HUES64 (cell line): ENCODE measurements around the gene AIP.

Experiments
- H3K27ac ChIP-seq: 2 replicates; pipeline ENCODE4 v1.7.0; 2013; ENCODE audit warnings: low read depth, low read length, inconsistent platforms
- H3K27me3 ChIP-seq: 2 replicates; pipeline ENCODE4 v1.6.1; 2013; ENCODE audit warnings: mild to moderate bottlenecking, low read length; ENCODE audit not compliant: insufficient read depth
- H3K36me3 ChIP-seq: 2 replicates; pipeline ENCODE4 v1.6.1; 2013; ENCODE audit warnings: mild to moderate bottlenecking, low read length; ENCODE audit not compliant: insufficient read depth
- H3K4me1 ChIP-seq: 2 replicates; pipeline ENCODE4 v1.6.1; 2013; ENCODE audit warnings: mild to moderate bottlenecking, low read length, moderate library complexity; ENCODE audit not compliant: insufficient read depth
- H3K4me3 ChIP-seq: 2 replicates; pipeline ENCODE4 v1.5.1; 2013; ENCODE audit warnings: mild to moderate bottlenecking, low read length, moderate library complexity
- H3K9ac ChIP-seq: 2 replicates; pipeline ENCODE4 v1.6.1; 2013; ENCODE audit warnings: mild to moderate bottlenecking, low read depth, low read length
- H3K9me3 ChIP-seq: 2 replicates; pipeline ENCODE4 v1.6.1; 2013; ENCODE audit warnings: low read depth, low read length; ENCODE audit not compliant: insufficient read depth
- WGBS: fragments of 150-250, 120-280 bp; methylation state at CpG from one replicate; pipeline ENCODE4 v1.1.7; 2013; ENCODE audit warnings: missing lambda C conversion rate; 5-methylcytosine and 5-hydroxymethylcytosine counted together

AIP gene

DNA sequence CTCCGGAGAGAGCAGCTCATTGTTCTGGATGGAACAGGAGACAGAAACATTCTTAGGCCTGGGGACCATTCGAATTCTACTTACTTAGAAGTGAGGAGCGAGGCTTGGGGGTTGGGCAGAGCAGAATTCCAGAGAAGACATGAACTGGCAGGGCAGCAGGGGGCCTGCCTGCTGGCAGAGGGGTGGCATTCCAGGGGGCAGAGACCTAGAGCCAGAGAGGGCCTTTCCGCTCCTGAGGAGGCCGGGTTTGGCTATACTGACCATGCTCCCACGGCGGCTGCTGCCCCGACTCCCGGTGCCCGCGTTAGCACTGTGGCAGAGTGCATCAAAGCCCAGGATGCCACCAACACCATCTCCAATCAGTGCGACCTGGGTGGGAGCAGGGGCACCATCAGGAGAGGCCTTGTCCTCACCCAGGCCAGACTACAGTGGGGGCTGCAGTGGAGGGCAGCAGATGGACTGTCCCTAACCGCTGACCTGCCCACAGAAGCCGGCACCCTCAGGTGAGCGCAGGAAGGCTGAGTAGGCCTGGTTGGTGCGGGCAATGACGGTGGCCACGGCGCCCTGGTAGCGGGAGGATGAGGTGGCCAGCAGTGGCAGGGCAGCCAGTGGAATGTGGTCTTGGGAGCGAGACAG is 14.9 kb downstream of the AIP start:
- WGBS: 94% methylated on average over 21 of the region's 21 CpGs
- H3K4me1 ChIP-seq: no peaks in the 10 kb centered on the region
- H3K9ac ChIP-seq: no peak overlapping the region
- H3K27ac ChIP-seq: no peak overlapping the region
- no peaks in the 10 kb centered on the region for H3K9me3 ChIP-seq
- H3K4me3 ChIP-seq: no peak overlapping the region
- no peaks in the 10 kb centered on the region for H3K27me3 ChIP-seq
- peaks cover 17% of the 10 kb centered on the region for H3K36me3 ChIP-seq

DNA sequence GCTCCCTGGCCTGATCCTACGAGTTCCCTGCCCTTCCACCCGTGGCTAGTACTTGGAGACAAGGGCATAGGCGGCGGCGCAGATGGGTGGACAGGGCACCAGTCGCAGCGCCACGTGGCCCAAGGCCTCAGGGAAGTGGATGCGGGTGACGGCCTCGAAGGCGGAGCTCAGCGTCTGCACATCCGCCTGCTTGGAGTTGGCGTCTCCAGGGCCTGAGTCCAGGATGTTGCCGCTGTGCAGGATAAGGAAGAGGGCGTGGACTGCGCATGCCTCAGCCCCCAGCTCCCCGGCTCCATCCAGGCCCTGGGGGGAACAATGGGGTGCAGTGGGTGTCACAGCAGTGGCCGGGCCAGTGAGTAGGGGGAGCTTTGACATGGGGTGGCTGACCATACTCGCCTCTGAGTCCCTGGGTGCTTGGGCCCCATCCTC is 15.7 kb downstream of the AIP start:
- H3K27me3 ChIP-seq: peaks cover 7% of the 10 kb centered on the region
- H3K4me1 ChIP-seq: no peaks in the 10 kb centered on the region
- no peak overlapping the region for H3K27ac ChIP-seq
- H3K4me3 ChIP-seq: no peak overlapping the region
- H3K9ac ChIP-seq: no peak overlapping the region
- H3K36me3 ChIP-seq: peaks cover 16% of the 10 kb centered on the region
- H3K9me3 ChIP-seq: no peaks in the 10 kb centered on the region
- whole genome bisulfite sequencing: 91% methylated on average over 21 of the region's 21 CpGs

GRCh38 chr11:67499808-67500483 is 17.1 kb downstream of the AIP start:
- Histone ChIP-seq H3K4me3 (no peak overlapping the region), H3K9me3 (no peaks in the 10 kb centered on the region), H3K27me3 (peaks cover 11% of the 10 kb centered on the region), H3K36me3 (peaks cover 16% of the 10 kb centered on the region), H3K9ac (no peak overlapping the region), H3K27ac (no peak overlapping the region), H3K4me1 (no peaks in the 10 kb centered on the region)
- 93% methylated on average over 26 of the region's 26 CpGs for WGBS

GRCh38 chr11:67500484-67500821 is 17.6 kb downstream of the AIP start:
- H3K27me3 ChIP-seq: peaks cover 11% of the 10 kb centered on the region
- H3K4me1 ChIP-seq: peaks cover 1% of the 10 kb centered on the region; the same call in 1 of the 2 replicates
- H3K9ac ChIP-seq: no peak overlapping the region
- no peaks in the 10 kb centered on the region for H3K9me3 ChIP-seq
- H3K36me3 ChIP-seq: peaks cover 16% of the 10 kb centered on the region
- H3K27ac ChIP-seq: no peak overlapping the region
- 92% methylated on average over 1 of the region's 1 CpG for WGBS
- no peak overlapping the region for H3K4me3 ChIP-seq

- Histone ChIP-seq H3K36me3 (peaks cover 13% of the 10 kb centered on the region), H3K4me1 (peaks cover 6% of the 10 kb centered on the region; the same call in 1 of the 2 replicates), H3K27me3 (peaks cover 11% of the 10 kb centered on the region), H3K9ac (no peak overlapping the region), H3K9me3 (no peaks in the 10 kb centered on the region), H3K4me3 (no peak overlapping the region), H3K27ac (no peak overlapping the region)
- 92% methylated on average over 8 of the region's 9 CpGs for WGBS
These were observed 18.2 kb downstream of the AIP start for GRCh38 chr11:67500831-67501715.

DNA sequence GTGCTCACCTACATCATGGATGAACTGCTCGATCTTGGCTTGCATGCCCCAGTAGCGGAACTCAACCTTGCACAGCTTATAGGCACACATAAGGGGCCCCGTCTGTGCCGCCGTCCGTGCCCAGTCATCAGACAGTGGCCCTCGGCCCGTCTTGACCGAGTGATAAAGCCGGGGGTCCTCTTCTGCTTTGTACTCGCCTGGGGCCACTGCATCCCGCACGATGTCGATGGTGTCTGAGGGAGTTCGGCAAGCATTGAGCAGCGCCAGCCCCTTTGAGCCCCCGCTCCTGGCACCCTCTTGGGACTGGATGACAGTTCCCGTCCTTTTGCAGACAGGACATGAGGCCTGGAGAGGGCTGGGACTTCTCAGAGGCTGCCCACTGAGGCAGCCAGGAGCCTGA is 19.0 kb downstream of the AIP start:
- H3K9ac ChIP-seq: no peak overlapping the region
- H3K4me3 ChIP-seq: no peak overlapping the region
- no peak overlapping the region for H3K27ac ChIP-seq
- 95% methylated on average over 18 of the region's 18 CpGs for WGBS
- no peaks in the 10 kb centered on the region for H3K9me3 ChIP-seq
- peaks cover 6% of the 10 kb centered on the region; the same call in 1 of the 2 replicates for H3K4me1 ChIP-seq
- H3K27me3 ChIP-seq: peaks cover 11% of the 10 kb centered on the region
- H3K36me3 ChIP-seq: peaks cover 12% of the 10 kb centered on the region

DNA sequence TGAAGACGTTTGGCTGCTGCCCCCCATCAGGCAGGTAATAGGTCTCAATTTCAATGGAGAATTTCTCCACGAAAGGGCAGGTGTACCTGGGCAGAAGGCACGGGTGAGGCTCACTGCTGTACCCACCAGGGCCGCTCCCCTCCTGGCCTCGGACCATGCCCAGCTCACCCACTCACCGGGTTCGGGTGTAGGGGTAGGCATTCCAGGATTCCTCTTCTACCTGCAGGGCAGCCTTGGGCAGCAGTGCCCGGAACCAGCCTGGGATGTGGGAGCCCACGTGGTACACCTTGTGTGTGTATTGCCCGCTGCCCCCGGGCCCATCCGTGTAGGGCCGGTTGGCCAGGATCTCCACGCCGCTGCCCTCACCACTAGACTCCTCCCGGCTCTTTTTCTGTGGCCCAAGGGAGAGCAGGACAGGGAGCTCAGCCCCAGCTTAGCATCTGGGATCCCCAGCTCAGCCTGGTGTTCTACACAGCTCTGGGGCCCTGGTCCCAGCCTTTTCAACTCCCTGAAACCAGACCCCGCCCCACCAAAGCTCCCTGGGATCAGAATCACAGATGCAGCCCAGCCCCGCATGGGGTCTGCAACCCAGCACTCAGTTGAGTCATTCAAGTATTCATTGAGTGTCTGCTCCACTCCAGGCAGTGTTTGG is 19.6 kb downstream of the AIP start:
- Histone ChIP-seq H3K36me3 (peaks cover 10% of the 10 kb centered on the region; the same call in 1 of the 2 replicates), H3K4me1 (peaks cover 9% of the 10 kb centered on the region), H3K27me3 (peaks cover 11% of the 10 kb centered on the region), H3K4me3 (no peak overlapping the region), H3K27ac (no peak overlapping the region), H3K9ac (no peak overlapping the region), H3K9me3 (no peaks in the 10 kb centered on the region)
- 92% methylated on average over 18 of the region's 18 CpGs for WGBS

GRCh38 chr11:67503119-67504004 is 20.5 kb downstream of the AIP start:
- H3K9ac ChIP-seq: 0 out of 2 replicates have a peak overlapping the region, but pooled peaks have one; percentile 15

GRCh38 chr11:67504005-67504949 is 21.5 kb downstream of the AIP start:
- Histone ChIP-seq H3K9me3 (no peaks in the 10 kb centered on the region), H3K36me3 (peaks cover 10% of the 10 kb centered on the region; the same call in 1 of the 2 replicates), H3K9ac (peak overlapping the region; percentile 53; the same call in 1 of the 2 replicates), H3K4me3 (peak overlapping the region; percentile 72), H3K27me3 (peaks cover 11% of the 10 kb centered on the region), H3K27ac (no peak overlapping the region), H3K4me1 (peaks cover 9% of the 10 kb centered on the region)
- 1% methylated on average over 101 of the region's 101 CpGs for WGBS

More at GRCh38 chr11:67503119-67504004, 20.5 kb downstream of the AIP start:
- WGBS: 68% methylated on average over 19 of the region's 19 CpGs
- H3K4me1 ChIP-seq: peaks cover 9% of the 10 kb centered on the region
- peaks cover 11% of the 10 kb centered on the region for H3K27me3 ChIP-seq
- H3K27ac ChIP-seq: no peak overlapping the region
- H3K36me3 ChIP-seq: peaks cover 10% of the 10 kb centered on the region; the same call in 1 of the 2 replicates
- H3K4me3 ChIP-seq: peak overlapping the region; percentile 72
- no peaks in the 10 kb centered on the region for H3K9me3 ChIP-seq
